Raji (cell line): ENCODE data around the gene ACTBL2.

Experiments used
- POLR2A ChIP-seq: IDR thresholded peaks from 2 replicates; pipeline ENCODE4 v1.6.1; 2011; ENCODE audit warnings: low read depth, low read length, control low read depth; ENCODE audit not compliant: insufficient read depth

The ACTBL2 gene

DNA sequence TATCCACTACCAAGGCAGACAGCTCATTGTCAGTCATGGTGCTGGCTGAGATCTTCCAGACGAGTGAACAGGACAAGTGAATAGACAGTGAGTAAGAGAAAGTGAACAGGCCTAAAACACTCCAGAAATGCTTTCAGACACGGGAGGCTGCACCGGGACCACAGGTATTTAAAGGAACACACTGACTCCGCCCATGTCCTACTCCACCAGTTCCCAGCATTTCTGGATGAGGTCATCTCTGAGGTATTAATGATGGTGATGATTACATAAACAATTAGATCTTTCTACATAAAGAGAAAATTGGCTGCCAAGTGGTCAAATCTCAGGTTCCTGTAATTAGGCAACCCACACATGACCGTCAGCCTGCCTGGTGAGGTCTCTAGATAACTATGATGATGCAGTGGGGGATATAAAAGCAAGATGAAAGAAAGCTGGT lies at the start of gene ACTBL2:
TSS of gene ACTBL2 (minus strand) at position 141 of the 436 bp plus-strand sequence. CDS start at position 37, 104 bp downstream.
- TF ChIP-seq POLR2A: no peak

DNA sequence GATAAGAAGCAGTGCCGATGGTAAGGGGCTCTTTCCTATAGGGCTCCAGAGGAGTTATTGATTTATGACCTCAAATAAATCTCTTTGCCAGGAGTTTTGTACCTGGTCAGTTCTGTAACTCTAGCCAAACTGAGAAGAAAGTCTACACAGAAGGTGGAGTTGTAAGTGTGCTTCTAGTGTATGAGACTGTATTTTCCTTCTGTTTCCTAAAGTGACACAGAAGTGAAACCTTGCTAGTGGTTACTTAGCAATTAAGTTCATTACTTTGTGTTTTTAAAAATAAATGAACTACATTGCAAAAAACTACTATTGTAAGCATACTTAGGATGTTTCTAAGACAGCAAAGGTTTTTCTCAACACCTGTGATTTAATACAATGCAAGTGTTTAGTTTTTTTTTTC lies 48.7 kb upstream of the ACTBL2 start:
- TF ChIP-seq POLR2A: no peak

DNA sequence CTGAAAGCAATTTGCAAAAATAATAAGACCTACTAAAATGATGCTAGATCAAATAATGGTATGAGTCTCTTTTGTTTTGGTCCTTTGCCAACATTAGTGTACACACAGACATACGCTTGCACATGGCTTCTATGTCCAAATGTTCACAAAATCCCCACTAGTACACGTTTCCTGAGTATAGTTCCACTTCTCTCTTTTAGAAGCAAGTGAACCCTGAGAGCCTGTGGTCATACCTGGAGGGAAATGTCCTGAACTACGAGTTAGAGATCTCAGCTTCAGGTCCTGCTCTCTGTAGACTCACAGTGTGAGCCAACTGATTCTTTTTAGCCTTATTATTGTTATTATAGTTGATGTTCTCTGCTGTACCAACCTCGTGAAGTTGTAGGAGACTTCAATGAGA lies 47.3 kb upstream of the ACTBL2 start:
- TF ChIP-seq POLR2A: no peak

DNA sequence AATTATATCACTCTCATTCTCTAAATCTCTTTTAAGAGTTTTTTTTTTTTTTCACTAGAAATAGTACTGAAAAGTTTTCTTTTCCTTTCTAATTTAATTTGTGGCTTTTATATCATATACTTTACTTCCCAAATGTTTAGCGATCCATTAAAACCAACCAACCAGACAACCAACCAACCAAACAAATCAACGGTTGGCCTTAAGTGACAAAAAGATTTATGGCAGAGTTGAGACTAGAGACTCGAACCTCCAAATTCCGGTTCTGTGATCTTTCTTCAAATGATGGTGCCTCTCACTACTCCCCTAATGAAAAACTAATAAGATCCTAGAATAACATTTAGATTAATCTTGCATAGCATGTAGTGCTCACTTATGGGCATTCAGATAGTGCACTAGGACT lies 45.3 kb upstream of the ACTBL2 start:
- no peak for TF ChIP-seq POLR2A

DNA sequence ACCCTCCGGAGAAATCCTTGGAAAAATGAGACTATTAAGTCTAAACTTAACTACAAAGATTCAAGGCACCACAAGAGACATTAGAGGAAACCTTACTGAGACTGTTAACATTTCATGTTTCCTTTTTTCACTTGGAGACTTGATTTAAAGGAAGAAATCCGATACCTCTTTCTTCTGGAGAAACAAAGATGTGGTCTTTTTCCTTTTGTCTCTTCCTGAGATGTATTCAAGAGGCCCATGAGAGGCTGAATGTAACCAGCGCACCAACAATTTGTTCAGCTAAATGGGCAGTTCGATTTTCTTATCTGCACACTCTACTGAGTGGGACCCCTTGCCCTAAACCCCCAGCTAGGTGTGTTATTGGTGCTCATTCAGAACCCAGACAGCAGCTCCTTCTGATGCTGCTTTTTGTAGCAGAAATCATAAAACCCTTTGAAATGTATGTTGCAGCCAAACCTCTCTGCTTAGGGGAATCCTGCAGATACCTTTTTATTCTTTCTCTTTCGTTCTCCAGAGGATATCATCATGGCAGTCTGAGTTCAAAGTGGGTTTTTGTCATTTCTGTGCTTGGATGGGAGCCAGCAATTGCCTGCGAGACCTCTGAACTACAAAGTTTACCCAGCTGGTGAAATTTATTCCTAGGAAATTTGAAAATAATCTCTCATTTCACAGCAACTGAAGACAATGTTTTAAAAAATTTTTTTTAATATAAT lies 41.9 kb upstream of the ACTBL2 start:
- TF ChIP-seq POLR2A: no peak

DNA sequence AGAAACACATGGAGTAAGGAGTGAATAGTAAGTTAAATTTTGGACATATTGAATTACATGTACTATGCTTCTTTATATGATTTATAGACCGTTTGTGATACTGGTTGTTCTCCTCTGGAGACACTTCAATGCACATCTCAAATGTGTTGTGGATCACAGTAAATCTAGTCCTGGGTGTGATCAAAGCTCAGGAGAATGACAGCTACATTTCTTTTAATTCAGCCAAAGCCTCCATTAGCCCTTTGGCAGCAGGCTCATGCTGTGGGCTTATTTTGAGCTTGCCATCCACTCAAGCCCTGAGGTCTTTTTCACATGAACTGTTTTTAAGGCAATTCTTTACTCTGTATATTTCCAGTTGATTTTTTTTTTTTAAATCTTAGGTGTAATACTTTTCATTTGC lies 34.6 kb upstream of the ACTBL2 start:
- no peak for TF ChIP-seq POLR2A

DNA sequence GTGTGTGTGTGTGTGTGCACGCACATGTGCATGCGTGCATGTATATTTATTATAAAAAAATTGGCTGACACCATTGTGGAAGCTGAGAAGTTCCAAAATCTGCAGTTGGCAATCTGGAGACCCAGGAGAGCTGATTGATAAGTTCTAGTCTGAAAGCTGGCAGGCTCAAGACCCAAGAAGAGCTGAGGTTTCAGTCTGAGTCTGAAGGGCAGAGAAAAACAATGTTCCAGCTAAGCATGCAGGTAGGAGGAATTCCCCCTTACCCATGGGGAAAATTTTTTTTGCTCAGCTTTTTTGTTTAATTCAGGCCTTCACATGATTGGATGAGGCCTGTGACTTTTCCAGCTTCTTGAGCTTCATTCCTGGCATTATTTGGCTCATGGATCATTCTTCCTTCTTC lies 31.2 kb upstream of the ACTBL2 start:
- no peak for TF ChIP-seq POLR2A

DNA sequence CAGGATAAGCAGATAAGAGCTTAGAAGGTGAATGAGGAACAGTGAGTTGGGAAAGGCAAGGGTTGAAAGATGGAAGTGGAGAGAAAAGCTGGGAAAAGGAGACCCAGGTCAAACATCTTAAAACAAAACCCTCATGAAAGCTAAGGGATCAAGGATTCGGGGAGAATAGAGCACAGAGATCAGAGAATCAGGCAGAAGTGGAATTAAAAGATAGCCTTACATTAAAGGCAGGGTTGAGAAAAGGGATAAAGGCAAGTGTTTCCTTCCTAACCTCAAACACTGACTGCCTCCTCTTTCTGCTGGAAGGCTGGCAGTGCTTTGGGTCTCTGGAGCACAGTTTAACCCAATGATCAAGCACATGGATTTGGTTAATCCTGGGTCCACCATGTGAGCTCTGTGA lies 28.7 kb upstream of the ACTBL2 start:
- no peak for TF ChIP-seq POLR2A

DNA sequence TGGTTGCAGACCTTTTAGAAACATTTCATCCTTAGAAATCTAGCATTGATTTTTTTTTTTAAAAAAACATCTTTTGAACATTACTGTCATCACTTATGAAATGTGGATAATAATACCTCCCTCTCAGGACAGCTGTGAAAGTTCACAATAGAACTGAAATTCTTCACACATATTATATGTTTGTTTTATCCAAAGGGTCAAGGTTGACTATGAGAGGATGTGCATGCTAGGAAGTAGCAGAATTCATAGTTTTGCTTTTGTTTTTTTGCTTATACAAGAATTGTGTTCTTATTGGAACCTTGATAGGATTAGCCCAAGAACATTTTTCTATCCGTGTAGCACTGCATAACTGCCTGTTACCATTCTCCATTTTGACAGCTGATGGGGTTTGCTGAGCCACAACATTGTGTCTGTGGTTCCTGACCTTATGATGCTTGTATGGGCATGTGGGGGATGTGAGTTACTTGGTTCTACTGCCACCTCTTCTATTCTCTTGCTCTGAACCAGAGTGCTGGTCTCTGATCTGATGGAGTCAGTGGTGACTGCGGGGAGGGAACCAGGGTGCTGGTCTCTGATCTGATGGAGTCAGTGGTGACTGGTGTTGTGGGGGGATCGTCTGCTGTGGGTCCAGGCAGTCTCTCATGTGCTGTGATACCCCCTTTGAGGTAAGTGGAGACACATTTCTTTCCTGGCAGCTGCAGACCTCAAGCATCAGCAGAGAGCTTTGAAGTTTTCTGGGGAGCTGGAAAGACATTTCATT lies 27.1 kb upstream of the ACTBL2 start:
- no peak for TF ChIP-seq POLR2A

DNA sequence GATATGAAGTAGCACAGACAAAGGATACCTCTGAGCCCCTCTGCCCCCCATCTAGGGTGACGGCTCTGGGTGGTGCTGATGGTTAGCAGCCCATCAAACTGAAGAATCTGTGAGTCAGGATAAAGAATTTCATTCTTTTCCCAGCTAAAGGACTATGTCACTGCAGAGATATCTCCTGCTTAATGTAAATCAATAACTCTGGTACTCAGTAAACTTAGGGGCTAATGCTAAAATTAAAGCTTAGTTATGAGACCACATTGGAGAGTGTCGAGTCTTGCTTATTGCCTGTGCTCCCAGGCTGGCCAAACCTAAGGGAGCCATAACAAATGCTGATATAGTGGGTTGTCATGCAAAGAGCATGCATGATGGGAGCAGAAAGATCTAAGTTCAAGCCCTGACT lies 25.6 kb upstream of the ACTBL2 start:
- TF ChIP-seq POLR2A: no peak

DNA sequence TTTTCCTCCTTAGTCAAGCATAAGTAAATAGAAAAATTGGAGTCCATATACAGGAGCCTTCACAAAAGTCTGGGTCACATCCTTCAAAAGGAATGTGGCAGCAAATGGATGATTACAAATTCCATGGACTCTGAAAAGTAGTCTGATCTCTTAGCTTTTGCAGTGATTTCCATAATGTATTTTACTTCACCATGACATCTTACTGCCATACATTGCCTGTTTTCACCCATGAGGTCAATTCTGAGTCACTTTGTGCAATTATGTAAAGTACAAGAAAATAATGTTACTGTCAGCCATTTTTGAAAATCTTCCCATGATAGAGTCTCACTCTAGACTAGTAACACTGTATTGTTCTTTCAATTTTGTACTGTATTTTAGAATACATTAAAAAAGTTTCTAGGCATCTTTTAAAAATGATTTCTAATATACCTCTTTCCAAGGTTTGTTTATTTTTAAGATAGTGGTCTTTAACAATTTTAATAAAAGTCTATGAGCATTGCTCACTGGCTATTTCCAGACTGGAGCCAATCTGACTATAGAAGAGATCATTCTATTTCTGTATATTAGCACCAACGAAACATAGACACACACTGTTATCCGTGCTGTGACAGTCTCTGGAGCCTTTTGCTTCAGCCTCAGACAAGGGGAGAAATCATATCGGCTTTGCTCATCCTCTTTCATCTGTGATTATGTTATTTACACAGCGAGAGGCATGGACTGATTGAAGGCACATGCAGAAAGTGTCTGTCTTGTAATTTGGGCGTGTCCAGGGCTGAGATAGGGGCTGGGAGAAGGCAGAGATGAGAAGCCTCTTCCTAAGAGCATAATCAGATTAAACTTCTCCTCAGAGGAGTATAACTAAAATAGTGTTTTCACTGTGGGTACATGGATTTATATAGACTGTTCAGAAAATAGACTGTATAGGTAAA lies 22.9 kb upstream of the ACTBL2 start:
- TF ChIP-seq POLR2A: no peak

DNA sequence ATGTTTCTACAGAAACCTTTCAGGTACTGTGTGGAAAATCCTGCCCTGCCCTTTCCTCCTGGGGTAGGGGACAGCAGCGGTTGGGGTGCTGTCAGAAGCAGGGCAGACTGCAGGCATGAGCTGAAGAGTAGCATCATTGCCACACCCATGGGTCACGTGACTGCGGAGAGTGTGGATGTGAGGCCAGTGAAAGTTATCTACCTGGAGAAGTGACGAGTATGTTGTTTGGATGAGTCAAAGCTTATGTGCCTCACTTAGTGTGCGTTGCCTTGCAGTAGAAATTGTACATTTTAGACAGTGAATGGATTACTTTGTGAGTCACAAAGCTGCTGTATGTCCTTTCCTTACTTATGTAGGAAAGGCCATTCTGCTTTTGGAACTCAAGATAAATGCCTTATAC lies 21.7 kb upstream of the ACTBL2 start:
- TF ChIP-seq POLR2A: no peak

DNA sequence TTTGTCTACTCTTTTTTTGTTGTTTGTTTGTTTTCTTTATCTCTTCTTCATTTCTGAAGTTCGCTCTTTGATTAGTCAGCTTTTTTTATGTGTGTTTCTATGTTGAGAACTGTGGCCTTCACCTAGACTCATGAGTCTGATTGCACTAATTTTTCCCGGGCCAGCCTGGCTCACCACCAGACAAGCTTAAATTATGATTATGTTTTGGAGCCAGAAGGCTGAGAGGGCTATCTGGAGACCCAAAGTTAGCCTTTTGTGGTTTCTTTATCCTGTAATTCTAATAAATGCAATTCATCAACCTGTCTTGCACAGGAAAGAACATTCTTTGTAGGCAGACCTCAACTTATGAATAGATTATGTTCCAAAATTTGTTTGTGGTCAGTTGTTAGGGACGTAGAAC lies 20.8 kb upstream of the ACTBL2 start:
- no peak for TF ChIP-seq POLR2A

DNA sequence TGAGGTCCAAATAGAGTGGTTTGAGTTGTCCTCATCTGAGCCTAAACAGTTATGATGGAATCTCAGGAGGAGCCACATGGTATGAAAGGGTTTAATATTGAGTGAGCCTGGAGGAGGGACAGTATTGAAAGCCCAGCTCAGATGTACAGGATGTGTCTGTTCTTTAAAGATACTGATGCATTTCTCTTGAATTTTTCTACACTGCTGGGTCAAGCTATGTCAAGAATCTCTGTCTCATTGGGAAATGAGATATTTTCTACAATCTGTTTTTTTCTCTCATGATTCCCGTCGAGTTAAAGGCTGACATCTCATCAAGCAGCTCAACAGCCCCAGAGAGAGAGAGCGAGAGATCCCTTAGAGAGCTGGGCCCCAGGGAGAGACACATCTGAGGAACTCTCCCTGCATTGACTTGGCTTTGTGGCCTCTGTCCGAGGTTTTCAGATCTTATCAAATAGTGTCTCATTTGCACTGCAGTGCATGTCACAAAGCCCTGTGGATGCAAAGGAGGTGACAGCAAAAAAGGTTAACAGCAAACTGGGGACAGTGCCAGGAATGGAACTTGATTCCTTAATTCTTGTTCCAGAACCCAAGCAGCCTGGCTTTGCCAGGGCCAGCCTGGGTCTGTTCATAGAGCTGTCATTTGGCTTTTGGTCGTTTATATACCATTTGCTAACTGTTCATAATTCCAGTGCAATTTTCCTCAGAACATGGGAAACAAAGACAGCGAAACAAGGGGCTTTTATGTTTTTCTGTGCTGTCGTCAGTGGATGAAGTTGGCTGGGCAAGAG lies 19.0 kb upstream of the ACTBL2 start:
- TF ChIP-seq POLR2A: no peak

DNA sequence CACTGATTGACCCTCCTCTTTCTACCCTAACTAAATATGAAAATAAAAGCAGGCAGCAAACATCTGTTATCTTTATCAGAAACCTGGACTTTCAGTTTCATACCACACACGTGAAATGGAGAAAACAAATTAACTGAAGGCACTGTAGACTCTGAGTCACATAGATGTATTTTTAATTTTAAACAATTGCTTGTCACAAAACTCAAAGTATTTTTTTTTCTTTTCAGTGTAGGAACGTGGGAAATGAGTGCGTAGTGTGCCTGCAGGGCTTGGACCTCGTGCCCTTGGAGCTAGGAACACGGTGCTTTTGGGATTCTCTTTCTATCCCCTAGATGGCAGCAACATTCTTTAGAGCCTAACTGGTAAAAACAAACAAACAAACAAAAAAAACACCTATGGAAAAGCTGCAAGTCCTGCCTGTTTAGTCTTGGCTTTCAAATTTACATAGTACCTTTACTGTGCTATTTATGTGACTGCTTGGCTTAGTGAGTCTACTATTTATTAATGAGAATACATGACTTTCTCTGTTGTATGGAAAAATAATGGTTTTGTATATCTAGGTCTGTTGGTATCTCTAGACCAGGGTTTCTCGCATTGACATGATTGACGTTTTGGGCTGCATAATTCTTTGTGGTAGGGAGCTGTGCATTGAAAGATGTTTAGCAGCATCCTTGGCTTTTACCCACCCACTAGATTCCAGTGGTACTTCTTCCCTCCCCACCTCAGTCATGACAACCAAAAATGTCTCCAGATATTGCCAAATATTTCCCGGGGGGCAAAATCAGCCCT lies 16.8 kb upstream of the ACTBL2 start:
- TF ChIP-seq POLR2A: no peak

DNA sequence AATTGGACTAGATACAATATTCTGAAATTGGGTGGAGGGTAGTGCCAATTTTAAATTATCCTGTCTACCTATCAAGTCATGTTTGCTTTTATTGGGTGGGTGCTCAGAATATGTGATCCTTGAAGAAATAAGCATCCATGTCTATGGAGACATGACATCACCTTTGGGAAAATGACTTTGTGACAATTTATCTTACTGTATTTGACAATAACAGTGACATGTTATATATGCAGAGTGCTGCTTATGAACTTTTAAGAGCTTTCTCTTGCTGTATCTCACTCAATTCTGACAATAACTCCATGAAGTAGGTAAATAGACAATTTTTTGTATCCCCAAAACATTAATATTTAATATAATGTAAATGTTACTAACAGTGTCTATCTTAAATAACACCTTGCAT lies 15.1 kb upstream of the ACTBL2 start:
- no peak for TF ChIP-seq POLR2A
